Parathyroid adenoma (tissue), 2 donors: Measurements from ENCODE around the gene PURB.

ENCODE experiments used
- H2AFZ ChIP-seq: fragments of 300-600 bp; sonication (generic); one replicate; pipeline ENCODE4 v1.7.0; 2017; ENCODE audit warnings: antibody characterized with exemption, mild to moderate bottlenecking
- H3K27ac ChIP-seq: fragments of 300-600 bp; sonication (generic); one replicate; pipeline ENCODE4 v1.7.0; 2017
- H3K27me3 ChIP-seq: fragments of 300-600 bp; sonication (generic); one replicate; pipeline ENCODE4 v1.7.0; 2017; ENCODE audit warnings: low read length; ENCODE audit not compliant: control insufficient read depth, insufficient read depth
- H3K36me3 ChIP-seq: fragments of 300-600 bp; sonication (generic); one replicate; pipeline ENCODE4 v1.7.0; 2017; ENCODE audit warnings: low read length; ENCODE audit not compliant: control insufficient read depth, insufficient read depth
- H3K4me1 ChIP-seq: fragments of 300-600 bp; sonication (generic); one replicate; pipeline ENCODE4 v1.7.0; 2017; ENCODE audit warnings: control low read depth
- H3K4me2 ChIP-seq: fragments of 300-600 bp; sonication (generic); one replicate; pipeline ENCODE4 v1.7.0; 2017; ENCODE audit warnings: low read length
- H3K4me3 ChIP-seq: fragments of 300-600 bp; sonication (generic); one replicate; pipeline ENCODE4 v1.7.0; 2017; ENCODE audit warnings: low read depth, low read length
- H3K79me2 ChIP-seq: fragments of 300-600 bp; sonication (generic); one replicate; pipeline ENCODE4 v1.7.0; 2017; ENCODE audit warnings: control low read depth
- H3K9ac ChIP-seq: fragments of 300-600 bp; sonication (generic); one replicate; pipeline ENCODE4 v1.7.0; 2017; ENCODE audit warnings: mild to moderate bottlenecking
- H3K9me3 ChIP-seq: fragments of 300-600 bp; sonication (generic); one replicate; pipeline ENCODE4 v1.7.0; 2017; ENCODE audit warnings: low read length; ENCODE audit not compliant: control insufficient read depth
- TF ChIP-seq, protein P1 (sequence below): fragments of 300-600 bp; sonication (generic); IDR thresholded peaks from one replicate; pipeline ENCODE4 v1.7.0; 2017; ENCODE audit warnings: antibody characterized with exemption, mild to moderate bottlenecking
- donor health status: primary hyperparathyroidism.

PURB gene

GRCh38 chr7:44827567-44827966 lies 57.8 kb downstream of the PURB start:
- Histone ChIP-seq H3K27me3 (no peaks in the 10 kb centered on the region), H3K27ac (no peak overlapping the region), H3K4me3 (no peak overlapping the region), H3K79me2 (no peaks in the 10 kb centered on the region), H3K36me3 (no peaks in the 10 kb centered on the region), H3K9me3 (no peaks in the 10 kb centered on the region), H3K4me2 (no peak overlapping the region), H3K4me1 (peaks cover 6% of the 10 kb centered on the region), H3K9ac (no peak overlapping the region), H2AFZ (no peak overlapping the region)
- TF ChIP-seq, protein P1, sequence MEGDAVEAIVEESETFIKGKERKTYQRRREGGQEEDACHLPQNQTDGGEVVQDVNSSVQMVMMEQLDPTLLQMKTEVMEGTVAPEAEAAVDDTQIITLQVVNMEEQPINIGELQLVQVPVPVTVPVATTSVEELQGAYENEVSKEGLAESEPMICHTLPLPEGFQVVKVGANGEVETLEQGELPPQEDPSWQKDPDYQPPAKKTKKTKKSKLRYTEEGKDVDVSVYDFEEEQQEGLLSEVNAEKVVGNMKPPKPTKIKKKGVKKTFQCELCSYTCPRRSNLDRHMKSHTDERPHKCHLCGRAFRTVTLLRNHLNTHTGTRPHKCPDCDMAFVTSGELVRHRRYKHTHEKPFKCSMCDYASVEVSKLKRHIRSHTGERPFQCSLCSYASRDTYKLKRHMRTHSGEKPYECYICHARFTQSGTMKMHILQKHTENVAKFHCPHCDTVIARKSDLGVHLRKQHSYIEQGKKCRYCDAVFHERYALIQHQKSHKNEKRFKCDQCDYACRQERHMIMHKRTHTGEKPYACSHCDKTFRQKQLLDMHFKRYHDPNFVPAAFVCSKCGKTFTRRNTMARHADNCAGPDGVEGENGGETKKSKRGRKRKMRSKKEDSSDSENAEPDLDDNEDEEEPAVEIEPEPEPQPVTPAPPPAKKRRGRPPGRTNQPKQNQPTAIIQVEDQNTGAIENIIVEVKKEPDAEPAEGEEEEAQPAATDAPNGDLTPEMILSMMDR: no peak
